Uterus (tissue), 2 donors: ENCODE results near the gene SYNGR2.

Experiments
- CTCF ChIP-seq, 4 experiments: fragments of 200-600 bp in 2 of 4; fragments of 450-650 bp in 2 of 4; sonication (generic) in 2 of 4; IDR thresholded peaks; one replicate each; pipeline ENCODE4 v1.5.1; 2016 to 2019; ENCODE audit warnings: antibody characterized with exemption in 4 of 4, mild to moderate bottlenecking in 2 of 4, moderate library complexity in 1 of 4
- POLR2A ChIP-seq, 2 donors: fragments of 450-650 bp; IDR thresholded peaks; one replicate each; pipeline ENCODE4 v1.6.1; 2016; ENCODE audit warnings: antibody characterized with exemption in 2 of 2, mild to moderate bottlenecking in 1 of 2, moderate library complexity in 1 of 2

- TF ChIP-seq CTCF (IDR thresholded peaks at IDR 0.05) (no peak), POLR2A (IDR thresholded peaks at IDR 0.05) (no peak)
Measured at GRCh38 chr17:78180508-78180907, 12.1 kb downstream of the SYNGR2 start.
